ENCODE measurements around the gene DNAH11.
A peak's percentile ranks its signal among the peaks of the same experiment; 100 is the strongest.

The DNAH11 gene

GRCh38 chr7:21938463-21938862 is 395.6 kb downstream of the DNAH11 start:
- DNase-seq (ENCODE audit: low read depth in 2 of 2): no peak

- peak; percentile 17 to 33 for DNase-seq (ENCODE audit: low read depth in 2 of 2)
Measured at GRCh38 chr7:21939136-21939857, 396.5 kb downstream of the DNAH11 start.

DNA sequence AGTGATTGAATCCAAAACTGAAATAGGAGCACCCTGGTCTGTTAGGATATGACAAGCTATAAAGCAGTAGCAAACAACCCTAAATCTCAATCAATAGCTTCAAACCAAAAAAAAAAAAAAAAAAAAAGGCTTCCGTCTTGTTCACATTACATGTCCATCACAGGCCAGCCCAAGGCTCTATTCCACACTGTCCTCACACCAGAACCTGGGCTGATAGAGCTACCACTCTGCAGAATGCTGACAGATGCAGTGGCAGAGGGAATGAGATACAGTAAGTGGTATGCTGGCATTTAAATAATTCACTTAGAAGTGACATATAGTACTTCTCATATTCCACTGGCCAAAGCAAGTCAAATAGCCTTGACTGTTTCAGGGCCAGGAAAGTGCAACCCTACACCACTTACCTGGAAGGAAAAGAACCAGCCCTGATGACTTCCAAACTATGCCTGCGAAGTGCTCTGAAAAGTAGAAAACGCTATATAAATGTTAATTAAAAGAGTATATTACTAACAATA is 397.1 kb downstream of the DNAH11 start:
- no peak for DNase-seq (ENCODE audit: low read depth in 2 of 2)

DNA sequence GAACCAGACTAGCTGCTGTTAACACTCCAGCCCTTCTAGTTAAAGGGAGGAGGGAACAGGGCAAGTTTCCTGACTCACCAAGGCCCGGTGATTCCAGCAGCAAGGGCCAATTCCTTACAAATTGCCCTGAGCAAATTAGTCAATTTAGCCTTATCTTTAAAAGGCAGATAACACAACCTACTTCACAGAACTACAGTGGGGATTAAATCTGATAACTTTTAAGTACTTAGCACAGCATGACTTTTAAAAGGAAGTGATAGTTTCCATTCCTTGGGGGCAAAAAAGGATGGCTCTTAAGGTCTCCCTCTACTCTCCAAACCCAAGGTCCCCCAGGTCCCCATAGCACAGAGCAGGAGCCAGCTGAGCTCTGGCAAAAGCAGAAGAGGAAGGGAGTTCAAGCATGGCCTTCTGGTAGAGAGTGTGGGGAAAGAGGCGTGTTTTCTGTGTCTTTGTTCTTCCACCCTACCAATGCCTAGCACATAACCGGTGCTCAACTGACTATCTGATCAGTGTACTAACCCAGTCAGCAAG is 398.8 kb downstream of the DNAH11 start:
- DNase-seq (ENCODE audit: low read depth in 2 of 2): no peak

- DNase-seq (ENCODE audit: low read depth in 2 of 2): no peak
Measured at GRCh38 chr7:21942955-21943354, 400.1 kb downstream of the DNAH11 start.

DNA sequence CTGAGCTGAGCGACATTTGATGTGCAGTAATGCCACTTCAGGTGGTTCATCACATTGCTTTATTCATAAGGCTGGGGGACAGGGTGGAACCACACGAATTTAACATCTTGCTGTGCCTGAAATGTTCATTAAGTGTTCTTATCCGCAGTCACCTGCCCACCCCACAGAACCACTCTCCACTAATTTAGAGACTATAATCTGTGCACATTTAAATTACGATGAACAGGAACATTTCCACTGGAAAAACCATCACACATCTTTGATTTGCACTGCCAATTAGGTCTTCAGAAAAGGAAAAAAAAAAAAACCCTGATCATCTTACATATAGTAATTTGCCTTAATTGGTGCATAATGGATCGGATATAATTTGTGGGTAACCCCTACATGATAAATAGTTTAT is 400.6 kb downstream of the DNAH11 start:
- DNase-seq (ENCODE audit: low read depth in 2 of 2): no peak

DNA sequence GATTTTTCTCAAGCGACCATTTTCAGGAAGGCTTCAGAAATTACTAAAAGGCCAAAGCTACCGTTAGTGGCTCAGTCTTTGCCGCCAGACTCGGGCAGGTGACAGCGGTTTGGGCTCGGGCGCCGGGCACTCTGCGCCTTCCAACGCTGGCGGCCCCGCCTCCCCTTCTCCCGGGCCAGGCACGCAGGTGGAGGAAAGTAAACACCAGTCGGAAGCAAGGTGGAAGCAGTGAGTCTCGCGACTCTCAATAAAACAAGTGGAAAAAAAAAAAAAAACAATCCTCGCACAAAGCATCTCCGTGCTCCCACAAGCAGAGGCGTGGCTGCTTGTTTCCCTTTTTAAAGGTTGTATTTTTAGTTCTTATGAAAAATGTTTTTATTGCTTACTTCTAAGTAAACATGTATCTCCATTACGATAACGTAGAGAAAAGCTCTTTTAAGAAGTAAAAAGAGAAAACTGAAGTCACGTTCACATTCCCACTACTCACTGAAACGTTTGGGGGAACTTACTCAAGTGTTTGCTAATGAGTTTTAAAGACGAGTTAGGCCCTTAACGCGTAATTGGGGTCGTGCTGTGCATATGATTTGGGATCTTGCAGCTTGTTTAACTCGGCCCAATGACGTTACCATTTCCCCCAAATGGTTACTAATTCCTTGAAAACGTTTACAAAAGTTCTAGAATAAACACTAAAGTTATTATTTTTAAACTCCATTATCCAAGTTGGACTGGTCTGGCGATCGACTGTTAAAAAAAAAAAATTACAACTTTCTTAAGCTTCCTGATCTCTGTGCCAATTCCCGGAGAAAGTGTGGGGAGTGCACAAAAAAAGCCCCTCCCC is 402.0 kb downstream of the DNAH11 start:
- DNase-seq (ENCODE audit: low read depth in 2 of 2): peak in 1 of 2 donors; percentile 29

DNA sequence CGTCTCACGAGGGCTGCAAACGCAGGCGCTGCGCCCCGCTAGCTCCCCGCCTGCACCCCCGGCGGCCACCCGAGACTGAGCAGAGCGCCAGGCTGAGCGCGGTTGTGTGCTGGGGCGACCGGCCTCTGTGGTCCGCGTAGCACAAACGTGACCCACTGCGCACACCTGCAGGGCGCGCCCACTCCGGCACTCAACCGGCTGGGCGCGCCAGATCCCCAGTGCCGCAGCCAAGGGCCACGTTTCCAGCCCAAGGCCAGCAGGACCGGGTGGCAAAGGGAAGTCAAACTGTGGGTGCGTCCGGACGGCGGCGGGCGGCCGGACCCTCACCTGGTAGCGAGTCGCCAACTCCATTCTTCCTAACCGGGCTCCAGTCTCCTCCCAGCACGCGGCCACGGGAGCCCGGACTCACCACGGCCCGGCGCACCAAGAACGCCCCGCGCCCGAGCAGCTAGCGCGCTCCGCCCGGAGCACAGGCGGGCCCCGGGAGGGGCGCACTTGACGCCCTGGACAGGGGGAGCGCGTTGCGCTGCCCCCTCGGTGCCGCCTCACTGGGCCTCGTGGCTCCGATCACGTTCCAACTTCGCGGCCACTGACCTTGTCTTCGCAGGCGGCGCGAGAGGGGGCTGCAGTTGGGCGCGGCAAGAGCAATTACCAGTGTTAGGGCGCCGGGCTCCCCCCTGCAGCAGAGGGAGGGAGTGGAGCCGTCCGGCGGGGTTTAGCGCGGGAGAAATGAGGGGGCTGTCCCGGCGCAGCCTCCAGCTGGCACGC is 402.8 kb downstream of the DNAH11 start, which contains the start of gene CDCA7L:
Gene CDCA7L, minus strand, starts transcription at position 446 of the 768 bp plus-strand sequence. Its CDS starts 95 bp downstream, at position 351.
- DNase-seq (ENCODE audit: low read depth in 2 of 2): peak; percentile 63 to 66

- DNase-seq (ENCODE audit: low read depth in 2 of 2): no peak
Measured at GRCh38 chr7:21946222-21946709, 403.4 kb downstream of the DNAH11 start.

DNA sequence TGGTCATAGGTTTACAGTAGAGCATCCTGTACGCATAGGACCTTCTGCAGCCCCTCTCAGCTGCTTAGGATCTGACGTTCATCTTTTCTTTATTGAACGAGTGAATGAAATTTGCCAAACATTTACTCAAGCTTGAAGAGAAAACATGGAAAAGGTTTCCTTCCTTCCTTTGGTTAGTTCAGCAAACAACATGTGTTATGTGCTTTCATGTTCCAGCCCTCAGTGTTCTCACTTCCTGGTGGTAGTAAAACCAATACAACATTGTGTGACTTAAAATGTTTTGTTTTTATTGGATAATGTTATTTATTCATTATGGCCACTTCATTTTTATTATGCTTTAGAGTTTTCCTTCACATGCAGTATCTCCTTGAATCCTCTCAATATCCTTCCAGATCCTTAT is 404.2 kb downstream of the DNAH11 start:
- no peak for DNase-seq (ENCODE audit: low read depth in 2 of 2)

- no peak for DNase-seq (ENCODE audit: low read depth in 2 of 2)
Measured at GRCh38 chr7:21947946-21948345, 405.1 kb downstream of the DNAH11 start.

DNA sequence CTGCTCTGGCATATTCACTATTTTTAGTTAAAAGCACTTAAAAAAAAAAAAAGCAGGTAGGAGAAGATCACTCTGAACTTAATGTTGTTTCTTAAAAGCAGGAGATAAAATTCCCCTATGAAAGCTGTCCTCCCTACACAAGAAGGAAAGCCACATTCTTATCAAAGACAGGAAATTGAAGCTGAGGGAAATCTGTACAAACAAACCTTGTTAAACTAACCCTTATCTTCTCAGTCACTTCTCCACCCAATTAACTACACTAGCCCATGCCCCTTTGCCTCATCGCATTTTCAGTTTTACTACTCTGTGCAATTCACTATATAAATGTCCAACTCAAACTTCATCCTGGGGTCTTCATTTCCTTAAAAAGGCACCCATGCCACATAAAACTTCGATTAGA is 405.5 kb downstream of the DNAH11 start:
- no peak for DNase-seq (ENCODE audit: low read depth in 2 of 2)

DNA sequence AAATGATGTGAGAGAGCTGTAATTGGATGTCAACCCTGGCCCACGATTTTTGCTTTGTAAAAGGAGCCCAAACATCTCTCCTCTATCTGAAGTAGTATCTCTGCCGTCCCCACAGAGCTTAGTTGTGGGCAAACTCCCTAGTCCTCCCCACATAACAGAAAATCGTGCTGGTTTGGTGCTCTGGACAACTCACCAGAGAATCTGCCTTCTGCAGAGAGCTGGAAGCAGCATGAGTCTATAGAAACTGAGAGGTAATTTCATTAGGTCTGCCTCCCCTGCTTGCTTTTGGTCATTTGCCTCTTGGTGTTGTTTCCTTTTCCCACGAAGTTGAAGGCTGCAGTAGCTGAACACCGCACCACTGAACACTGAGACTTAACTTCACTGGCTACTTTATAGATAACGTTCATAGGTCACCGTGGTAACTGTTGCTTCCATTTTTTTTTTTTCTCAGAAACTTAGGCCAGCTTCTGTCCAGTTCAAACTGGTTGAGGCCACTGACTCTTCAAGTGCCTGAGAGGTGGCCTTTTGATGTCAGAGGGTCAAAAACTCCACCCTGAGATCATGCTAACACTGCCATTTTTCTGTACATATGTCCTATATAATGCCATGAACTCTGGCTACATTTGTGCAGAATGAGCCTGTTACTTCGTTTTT is 406.2 kb downstream of the DNAH11 start:
- DNase-seq (ENCODE audit: low read depth in 2 of 2): no peak

All from stimulated activated CD8-positive, alpha-beta memory T cell treated with anti-CD3 and anti-CD28 coated beads, Interleukin-2, amount 100 ng/mL, for 48 hours (primary cell).